ENCODE measurements around the gene MRPL2.

DNA sequence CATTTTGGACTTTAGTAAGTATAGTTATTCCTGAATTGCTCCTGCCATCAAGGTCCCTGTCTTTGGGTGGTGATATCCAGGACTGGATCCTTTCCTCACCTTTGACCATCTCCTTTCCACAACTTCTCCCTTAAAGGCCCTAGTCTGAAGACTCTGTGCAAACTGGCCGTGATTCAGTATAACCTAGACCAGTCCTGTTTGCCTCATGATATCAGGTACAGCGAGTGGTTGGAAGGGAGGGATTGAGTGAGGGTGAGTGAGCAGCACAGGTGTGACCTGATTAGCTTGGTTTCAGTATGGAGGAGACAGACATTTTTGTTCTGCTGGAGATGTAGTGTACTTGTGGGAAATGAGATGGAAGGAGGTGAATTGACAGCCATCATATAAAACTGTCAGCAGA, 40.1 kb downstream of the MRPL2 start:
- no peak for TF ChIP-seq TAF1 (IDR thresholded peaks at IDR 0.05; ENCODE audit: borderline replicate concordance, insufficient read depth, low read length)
- TF ChIP-seq, protein P1, sequence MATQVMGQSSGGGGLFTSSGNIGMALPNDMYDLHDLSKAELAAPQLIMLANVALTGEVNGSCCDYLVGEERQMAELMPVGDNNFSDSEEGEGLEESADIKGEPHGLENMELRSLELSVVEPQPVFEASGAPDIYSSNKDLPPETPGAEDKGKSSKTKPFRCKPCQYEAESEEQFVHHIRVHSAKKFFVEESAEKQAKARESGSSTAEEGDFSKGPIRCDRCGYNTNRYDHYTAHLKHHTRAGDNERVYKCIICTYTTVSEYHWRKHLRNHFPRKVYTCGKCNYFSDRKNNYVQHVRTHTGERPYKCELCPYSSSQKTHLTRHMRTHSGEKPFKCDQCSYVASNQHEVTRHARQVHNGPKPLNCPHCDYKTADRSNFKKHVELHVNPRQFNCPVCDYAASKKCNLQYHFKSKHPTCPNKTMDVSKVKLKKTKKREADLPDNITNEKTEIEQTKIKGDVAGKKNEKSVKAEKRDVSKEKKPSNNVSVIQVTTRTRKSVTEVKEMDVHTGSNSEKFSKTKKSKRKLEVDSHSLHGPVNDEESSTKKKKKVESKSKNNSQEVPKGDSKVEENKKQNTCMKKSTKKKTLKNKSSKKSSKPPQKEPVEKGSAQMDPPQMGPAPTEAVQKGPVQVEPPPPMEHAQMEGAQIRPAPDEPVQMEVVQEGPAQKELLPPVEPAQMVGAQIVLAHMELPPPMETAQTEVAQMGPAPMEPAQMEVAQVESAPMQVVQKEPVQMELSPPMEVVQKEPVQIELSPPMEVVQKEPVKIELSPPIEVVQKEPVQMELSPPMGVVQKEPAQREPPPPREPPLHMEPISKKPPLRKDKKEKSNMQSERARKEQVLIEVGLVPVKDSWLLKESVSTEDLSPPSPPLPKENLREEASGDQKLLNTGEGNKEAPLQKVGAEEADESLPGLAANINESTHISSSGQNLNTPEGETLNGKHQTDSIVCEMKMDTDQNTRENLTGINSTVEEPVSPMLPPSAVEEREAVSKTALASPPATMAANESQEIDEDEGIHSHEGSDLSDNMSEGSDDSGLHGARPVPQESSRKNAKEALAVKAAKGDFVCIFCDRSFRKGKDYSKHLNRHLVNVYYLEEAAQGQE (IDR thresholded peaks at IDR 0.05; ENCODE audit: insufficient read depth in 1 of 2, low read depth in 2 of 2, low read length in 2 of 2), result no peak

All from PFSK-1 (cell line).